Stromal cell of bone marrow (primary cell): ENCODE data around the gene MAD1L1.
A peak's percentile ranks its signal among the peaks of the same experiment; 100 is the strongest.

Experiments
- DNase-seq: peaks from one replicate; pipeline ENCODE4 v3.0.0-alpha.2; 2012; ENCODE audit warnings: low read depth

MAD1L1 gene

DNA sequence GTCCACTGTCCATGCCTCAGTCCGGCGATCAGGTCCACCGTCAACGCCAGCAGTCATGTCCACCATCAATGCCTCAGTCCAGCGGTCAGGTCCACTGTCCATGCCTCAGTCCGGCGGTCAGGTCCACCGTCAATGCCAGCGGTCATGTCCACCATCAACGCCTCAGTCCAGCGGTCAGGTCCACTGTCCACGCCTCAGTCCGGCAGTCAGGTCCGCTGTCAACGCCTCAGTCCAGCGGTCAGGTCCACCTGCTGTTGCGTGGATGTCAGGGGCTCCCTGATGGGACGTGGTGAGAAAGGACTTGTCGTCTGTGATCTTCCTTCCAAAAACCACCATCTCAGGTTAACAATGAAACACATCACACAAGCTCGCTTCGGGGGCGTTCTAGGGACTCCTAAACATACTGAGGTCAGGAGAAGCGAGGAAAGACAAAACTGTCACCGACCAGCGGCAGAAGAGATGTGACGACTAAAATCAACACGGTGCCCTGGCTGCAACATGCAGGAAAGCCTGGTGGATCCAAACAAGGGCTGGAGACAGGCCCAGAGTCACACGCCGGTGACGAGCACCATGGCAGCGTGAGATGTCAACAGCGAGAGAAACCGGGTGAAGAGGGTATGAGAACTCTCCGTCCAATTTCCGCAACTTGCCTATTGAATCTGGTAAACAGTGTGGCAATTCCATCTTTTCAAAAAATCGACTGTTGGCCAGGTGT, 264.2 kb downstream of the MAD1L1 start:
- no peak for DNase-seq

DNA sequence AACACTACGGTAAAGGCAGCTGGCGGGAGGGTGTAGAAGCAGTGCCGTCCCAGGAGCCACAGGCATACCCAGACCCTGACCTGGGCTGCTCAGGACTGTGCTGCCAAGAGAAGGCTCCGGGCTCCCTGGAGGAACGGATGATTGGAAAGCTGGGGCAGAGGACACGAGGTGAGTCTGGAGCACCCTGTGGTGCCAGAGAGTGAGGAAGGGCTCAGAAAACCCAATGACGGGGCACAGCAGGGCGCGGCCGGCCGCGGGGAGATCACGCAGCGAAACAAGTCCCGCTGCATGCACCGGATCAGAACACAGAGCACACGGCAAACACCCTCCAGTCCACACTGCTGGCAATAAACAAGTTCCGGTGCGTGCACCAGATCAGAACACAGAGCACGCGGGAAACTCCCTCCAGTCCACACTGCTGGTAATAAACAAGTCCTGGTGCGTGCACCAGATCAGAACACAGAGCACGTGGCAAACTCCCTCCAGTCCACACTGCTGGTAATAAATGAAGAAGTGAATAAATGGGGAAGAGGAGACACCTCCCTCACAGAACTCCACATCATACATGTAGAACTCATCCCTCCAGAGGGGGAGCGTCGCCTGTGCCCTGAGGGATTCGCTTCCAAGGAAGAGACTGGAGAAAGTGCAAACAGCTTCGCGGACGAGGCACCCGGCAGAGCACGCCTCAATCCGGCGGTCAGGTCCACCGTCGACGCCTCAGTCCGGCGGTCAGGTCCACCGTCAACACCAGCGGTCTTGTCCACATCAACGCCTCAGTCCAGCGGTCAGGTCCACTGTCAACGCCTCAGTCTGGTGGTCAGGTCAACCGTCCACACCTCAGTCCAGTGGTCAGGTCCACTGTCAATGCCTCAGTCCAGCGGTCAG, 265.0 kb downstream of the MAD1L1 start:
- DNase-seq, result no peak

- no peak for DNase-seq
Measured at GRCh38 chr7:1966631-1967200, 266.0 kb downstream of the MAD1L1 start.

DNA sequence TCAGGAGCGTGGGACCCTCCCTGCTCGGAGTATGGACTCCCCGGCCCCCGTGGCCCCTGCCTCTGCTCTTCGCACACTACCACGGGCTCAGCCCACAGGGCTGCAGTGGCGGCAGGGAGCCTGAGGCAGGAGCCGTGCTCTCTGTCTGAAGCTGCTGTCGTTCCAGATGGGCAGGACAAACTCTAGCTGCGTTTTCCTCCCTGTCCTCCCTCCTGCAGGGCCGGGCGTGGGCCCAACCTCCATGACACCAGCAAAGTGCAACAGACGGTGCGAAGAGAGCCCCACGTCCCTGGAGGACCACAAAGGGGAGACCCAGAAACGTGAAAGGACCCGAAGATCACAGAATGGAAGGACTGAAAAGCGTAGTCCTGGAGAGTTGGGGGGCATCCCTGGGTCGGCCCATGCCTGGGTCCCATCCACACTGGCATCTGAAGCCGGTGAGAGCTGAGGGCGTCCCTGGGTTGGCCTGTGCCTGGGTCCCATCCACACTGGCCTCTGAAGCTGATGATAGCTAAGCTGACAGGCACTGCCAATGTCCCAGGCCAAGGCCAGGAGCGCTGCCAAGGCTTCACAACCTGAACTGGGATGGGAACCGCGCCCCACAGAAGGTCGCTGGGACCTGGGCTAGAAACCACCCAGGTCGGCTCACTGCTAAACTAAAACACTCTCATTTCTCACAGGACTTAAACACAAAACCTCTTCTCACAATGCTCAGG, 267.0 kb downstream of the MAD1L1 start:
- DNase-seq, result no peak

- no peak for DNase-seq
Measured at GRCh38 chr7:1964913-1965578, 267.7 kb downstream of the MAD1L1 start.

GRCh38 chr7:1964211-1964912, 268.4 kb downstream of the MAD1L1 start:
- DNase-seq, result no peak

DNA sequence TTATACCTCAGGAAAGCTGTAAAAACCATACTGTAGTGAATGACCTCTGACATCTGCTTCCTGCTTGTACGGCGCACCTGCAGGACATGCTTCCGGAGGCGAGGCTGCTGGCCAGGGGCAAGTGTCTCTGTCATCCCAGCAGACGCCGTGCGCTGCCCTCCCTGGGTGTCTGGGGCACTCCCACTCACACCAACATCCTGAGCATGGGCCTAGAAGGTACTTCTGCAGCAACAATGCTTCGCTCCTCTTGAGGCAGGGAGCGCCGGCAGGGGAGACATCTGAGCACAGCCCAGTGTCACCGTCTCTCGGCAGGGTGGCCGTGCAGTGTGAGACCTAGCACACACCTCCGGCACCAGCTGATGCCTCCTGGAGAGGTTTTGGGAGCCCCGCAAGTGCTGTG, 269.2 kb downstream of the MAD1L1 start:
- DNase-seq, result no peak

DNA sequence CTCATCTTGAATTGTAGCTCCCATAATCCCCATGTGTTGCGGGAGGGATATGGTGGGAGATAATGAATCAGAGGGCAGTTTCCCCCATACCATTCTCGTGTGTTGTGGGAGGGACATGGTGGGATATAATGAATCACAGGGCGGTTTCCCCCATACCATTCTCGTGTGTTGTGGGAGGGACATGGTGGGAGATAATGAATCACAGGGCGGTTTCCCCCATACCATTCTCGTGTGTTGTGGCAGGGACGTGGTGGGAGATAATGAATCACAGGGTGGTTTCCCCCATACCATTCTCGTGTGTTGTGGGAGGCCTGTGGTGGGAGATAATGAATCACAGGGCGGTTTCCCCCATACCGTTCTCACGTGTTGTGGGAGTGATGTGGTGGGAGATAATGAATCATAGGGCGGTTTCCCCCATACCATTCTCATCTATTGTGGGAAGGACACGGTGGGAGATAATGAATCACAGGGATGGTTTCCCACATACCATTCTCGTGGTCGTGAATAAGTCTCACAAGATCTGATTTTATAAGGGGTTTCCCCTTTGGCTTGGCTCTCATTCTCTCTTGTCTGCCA, 271.0 kb downstream of the MAD1L1 start:
- DNase-seq, result peak; percentile 85

DNA sequence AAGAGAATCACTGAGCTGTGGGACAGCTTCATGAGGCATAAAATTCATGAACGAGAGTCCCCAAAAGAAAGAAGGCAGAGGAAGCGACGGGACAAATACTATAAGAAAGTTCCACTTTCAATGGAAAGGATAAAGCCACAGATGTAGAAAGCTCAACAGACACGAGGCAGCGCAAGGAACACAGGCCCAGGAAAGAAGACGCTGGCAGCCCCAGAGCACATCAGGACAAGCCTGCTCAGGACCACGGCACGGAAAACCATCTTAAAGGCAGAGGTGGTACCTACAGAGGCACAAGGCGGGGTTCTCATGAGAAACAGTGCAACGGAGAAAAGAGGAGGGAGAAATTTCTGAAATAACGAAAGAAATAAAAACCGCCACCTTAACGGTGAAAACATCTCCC, 273.4 kb downstream of the MAD1L1 start:
- DNase-seq, result no peak

- DNase-seq, result no peak
Measured at GRCh38 chr7:1957471-1958225, 275.1 kb downstream of the MAD1L1 start.

DNA sequence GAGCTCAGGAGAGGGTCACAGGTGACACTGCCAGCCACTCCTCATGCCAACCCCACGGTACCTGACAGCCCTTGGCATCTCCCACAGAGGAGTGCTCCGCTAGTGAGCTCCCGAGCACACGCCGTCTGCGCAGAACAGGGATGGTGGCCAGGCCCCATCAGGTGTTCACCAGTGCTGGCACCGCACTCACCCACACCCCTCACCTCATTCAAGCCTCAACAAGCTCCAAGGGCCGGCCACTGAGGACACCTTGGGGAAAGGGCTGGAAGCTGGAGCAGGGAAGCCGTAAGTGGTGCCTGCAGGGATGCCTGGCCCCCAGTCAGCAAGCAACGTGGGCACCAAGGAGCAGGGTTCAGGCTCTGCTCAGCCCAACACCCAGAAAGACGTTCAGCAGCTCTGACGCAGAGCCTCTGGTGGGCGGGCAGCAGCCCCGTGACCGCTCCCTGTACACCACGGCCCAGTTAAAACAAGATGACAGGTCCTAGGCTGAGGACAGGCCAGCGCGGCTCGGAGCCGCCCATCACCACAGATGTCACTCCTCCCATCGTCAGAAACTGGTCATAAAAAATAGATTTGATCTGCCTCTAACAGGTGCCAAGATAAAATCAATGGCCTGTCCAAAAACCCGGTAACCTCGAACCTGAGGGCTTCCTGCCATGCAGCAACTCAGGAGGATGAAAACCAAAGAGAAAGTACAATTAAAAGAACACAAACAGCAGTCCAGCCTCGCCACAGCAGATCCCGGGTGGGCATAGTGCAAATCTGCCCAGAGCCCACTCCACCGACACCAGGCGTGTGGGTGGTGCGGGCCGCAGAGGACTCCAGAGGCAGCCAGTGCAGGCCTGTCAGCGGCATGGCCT, 275.9 kb downstream of the MAD1L1 start:
- no peak for DNase-seq

- DNase-seq, result no peak
Measured at GRCh38 chr7:1956141-1956540, 276.6 kb downstream of the MAD1L1 start.

GRCh38 chr7:1954366-1955004, 278.3 kb downstream of the MAD1L1 start:
- DNase-seq, result no peak

- no peak for DNase-seq
Measured at GRCh38 chr7:1953199-1954190, 279.2 kb downstream of the MAD1L1 start.

GRCh38 chr7:1952781-1953180, 280.0 kb downstream of the MAD1L1 start:
- DNase-seq, result no peak

- DNase-seq, result no peak
Measured at GRCh38 chr7:1952169-1952760, 280.5 kb downstream of the MAD1L1 start.

DNA sequence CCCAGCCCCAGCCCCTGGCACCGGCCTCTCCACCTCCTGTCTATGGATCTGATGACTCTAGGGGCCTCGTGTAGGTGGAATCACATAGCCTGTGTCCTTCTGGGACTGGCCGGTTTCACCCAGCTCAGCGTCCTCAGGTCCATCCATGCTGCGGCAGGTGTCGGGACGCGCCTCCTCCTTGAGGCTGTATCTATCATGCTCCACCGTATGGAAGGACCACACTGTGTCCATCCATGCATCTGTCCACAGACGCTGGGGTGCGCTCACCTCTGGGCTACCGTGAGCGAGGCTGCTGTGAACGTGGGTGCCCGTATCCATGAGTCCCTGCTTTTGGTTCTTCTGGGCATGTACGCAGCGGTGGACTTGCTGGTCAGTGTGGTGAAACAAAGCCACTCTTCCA, 281.1 kb downstream of the MAD1L1 start:
- DNase-seq, result no peak
